ENCODE results near the gene TRAM2. TPM values are rescaled to one million over a fixed set of nuclear protein-coding genes. Genes with fewer than 3 reads are reported as not detected.

The TRAM2 gene
- total RNA-seq, 1 experiment from 2014 or later, result 17.7 TPM

DNA sequence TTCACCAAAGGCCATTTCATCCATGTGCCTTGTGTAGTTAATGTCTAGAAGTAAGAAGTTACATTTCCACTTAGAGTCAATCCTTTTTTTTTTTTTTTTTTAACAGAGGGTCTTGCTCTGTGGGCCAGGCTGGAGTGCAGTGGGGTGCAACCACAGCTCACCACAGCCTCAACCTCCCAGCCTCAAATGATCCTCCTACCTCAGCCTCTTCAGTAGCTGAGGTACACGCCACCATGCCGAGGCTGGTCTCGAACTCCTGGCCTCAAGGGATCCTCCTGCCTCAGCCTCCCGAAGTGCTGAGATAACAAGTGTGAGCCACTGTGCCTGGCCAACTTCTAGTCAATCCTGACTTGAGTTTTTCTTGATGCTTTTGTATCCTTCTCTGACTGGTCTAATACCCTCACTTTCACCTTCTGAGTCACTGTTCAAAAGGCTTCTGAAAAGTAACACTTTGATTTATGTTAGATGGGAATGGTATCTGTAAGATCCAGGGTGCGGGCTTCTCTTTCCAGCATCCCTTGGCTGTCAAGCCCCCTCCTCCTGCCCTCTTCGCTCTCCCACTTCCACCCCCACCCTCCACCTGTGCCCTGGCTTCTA, 22.1 kb downstream of the TRAM2 start:
- intact Hi-C loops (cut with micrococcal nuclease), result no loop called here
- Histone ChIP-seq H3K9ac (ENCODE audit: low read length) (no peak overlapping the region), H3K79me2 (ENCODE audit: low read length) (peaks cover 30% of the 10 kb centered on the region), H2AFZ (ENCODE audit: low read length) (no peak overlapping the region), H3K4me3 (ENCODE audit: low read length) (no peak overlapping the region), H3K9me2 (replicated peaks; ENCODE audit: low read length) (no peaks in the 10 kb centered on the region), H3K27me3 (ENCODE audit: low read length) (no peaks in the 10 kb centered on the region), H4K20me1 (ENCODE audit: low read length) (no peaks in the 10 kb centered on the region), H3K4me2 (ENCODE audit: low read length) (no peak overlapping the region), H3K27ac (ENCODE audit: low read length) (no peak overlapping the region), H3K4me1 (ENCODE audit: insufficient read depth, low read length) (peaks cover 22% of the 10 kb centered on the region), H3K36me3 (ENCODE audit: low read depth, low read length) (no peaks in the 10 kb centered on the region), H3K9me3 (ENCODE audit: low read length) (no peaks in the 10 kb centered on the region), H3F3A (ENCODE audit: low read length, unreplicated experiment) (no peaks in the 10 kb centered on the region)
- DNase-seq, result no peak
- BruUV-seq (replicated peaks), result no TSS peak
- ATAC-seq, result no peak
- TF ChIP-seq, protein P1, sequence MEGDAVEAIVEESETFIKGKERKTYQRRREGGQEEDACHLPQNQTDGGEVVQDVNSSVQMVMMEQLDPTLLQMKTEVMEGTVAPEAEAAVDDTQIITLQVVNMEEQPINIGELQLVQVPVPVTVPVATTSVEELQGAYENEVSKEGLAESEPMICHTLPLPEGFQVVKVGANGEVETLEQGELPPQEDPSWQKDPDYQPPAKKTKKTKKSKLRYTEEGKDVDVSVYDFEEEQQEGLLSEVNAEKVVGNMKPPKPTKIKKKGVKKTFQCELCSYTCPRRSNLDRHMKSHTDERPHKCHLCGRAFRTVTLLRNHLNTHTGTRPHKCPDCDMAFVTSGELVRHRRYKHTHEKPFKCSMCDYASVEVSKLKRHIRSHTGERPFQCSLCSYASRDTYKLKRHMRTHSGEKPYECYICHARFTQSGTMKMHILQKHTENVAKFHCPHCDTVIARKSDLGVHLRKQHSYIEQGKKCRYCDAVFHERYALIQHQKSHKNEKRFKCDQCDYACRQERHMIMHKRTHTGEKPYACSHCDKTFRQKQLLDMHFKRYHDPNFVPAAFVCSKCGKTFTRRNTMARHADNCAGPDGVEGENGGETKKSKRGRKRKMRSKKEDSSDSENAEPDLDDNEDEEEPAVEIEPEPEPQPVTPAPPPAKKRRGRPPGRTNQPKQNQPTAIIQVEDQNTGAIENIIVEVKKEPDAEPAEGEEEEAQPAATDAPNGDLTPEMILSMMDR (conservative IDR thresholded peaks at IDR 0.05; ENCODE audit: low read depth, low read length), result no peak
- TF ChIP-seq EZH2 (IDR thresholded peaks at IDR 0.05; ENCODE audit: low read length, unreplicated experiment) (no peak), EZH2phosphoT487 (IDR thresholded peaks at IDR 0.05; ENCODE audit: borderline replicate concordance, low read length) (no peak)
- ChIA-PET CTCF (no interaction called here), POLR2A (ENCODE audit: unreplicated experiment) (no interaction called here)

DNA sequence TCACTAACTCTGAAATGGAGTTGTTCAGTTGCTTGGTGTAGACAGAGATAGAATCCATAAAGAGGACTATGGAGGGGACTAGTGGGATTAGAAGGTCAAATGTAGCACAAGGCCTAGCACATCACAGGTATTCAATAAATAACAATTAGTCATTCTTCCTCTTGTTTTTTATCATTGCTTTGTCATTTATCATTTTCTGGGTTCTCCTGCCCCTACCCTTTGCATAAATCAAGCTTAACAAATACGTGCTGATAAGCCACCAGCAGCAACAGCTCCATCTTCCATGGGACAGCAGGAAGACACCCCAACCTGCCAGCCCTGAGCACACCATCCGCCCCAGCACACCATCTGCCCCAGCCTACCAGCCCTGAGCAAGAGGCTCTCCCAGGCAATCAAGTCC, 23.1 kb downstream of the TRAM2 start:
- H3K4me1 ChIP-seq (ENCODE audit: insufficient read depth, low read length), result peaks cover 22% of the 10 kb centered on the region
- no peak for ATAC-seq
- no peaks in the 10 kb centered on the region for H3K9me3 ChIP-seq (ENCODE audit: low read length)
- TF ChIP-seq, protein P1 (conservative IDR thresholded peaks at IDR 0.05; ENCODE audit: low read depth, low read length), result no peak
- TF ChIP-seq EZH2phosphoT487 (IDR thresholded peaks at IDR 0.05; ENCODE audit: borderline replicate concordance, low read length) (no peak), EZH2 (IDR thresholded peaks at IDR 0.05; ENCODE audit: low read length, unreplicated experiment) (no peak)
- no TSS peak for BruUV-seq (replicated peaks)
- no peaks in the 10 kb centered on the region for H3K36me3 ChIP-seq (ENCODE audit: low read depth, low read length)
- H2AFZ ChIP-seq (ENCODE audit: low read length), result no peak overlapping the region
- no peak overlapping the region for H3K27ac ChIP-seq (ENCODE audit: low read length)
- no peaks in the 10 kb centered on the region for H3F3A ChIP-seq (ENCODE audit: low read length, unreplicated experiment)
- no peaks in the 10 kb centered on the region for H3K27me3 ChIP-seq (ENCODE audit: low read length)
- ChIA-PET CTCF (no interaction called here), POLR2A (ENCODE audit: unreplicated experiment) (no interaction called here)
- DNase-seq, result no peak
- H3K9me2 ChIP-seq (replicated peaks; ENCODE audit: low read length), result no peaks in the 10 kb centered on the region
- no peak overlapping the region for H3K9ac ChIP-seq (ENCODE audit: low read length)
- peaks cover 24% of the 10 kb centered on the region for H3K79me2 ChIP-seq (ENCODE audit: low read length)
- no peak overlapping the region for H3K4me3 ChIP-seq (ENCODE audit: low read length)
- H3K4me2 ChIP-seq (ENCODE audit: low read length), result no peak overlapping the region
- intact Hi-C loops (cut with micrococcal nuclease), result no loop called here
- no peaks in the 10 kb centered on the region for H4K20me1 ChIP-seq (ENCODE audit: low read length)

DNA sequence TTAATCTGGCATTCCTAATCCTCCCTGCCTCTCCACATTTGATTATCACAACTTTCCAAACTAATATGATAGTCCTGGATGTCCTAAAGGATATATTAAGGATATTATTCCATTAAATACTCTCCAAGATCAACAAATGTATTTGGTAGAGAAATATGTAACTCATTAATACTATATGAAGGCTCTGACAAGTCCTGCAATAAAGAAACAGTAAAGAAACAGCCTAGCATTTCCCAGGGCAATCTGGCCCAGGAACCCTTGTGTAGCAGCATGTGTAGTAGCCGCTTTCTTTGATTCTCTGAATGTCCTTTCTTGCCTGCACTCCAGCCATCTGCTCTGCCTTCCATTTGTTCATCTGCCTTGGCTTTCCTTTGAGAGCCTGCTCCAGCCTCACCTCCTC, 23.7 kb downstream of the TRAM2 start:
- H3K9me3 ChIP-seq (ENCODE audit: low read length), result no peaks in the 10 kb centered on the region
- peaks cover 29% of the 10 kb centered on the region for H3K79me2 ChIP-seq (ENCODE audit: low read length)
- no peak overlapping the region for H3K4me3 ChIP-seq (ENCODE audit: low read length)
- ATAC-seq, result no peak
- peaks cover 22% of the 10 kb centered on the region for H3K4me1 ChIP-seq (ENCODE audit: insufficient read depth, low read length)
- H3K27ac ChIP-seq (ENCODE audit: low read length), result no peak overlapping the region
- no peak overlapping the region for H3K4me2 ChIP-seq (ENCODE audit: low read length)
- H3K9ac ChIP-seq (ENCODE audit: low read length), result no peak overlapping the region
- H3K27me3 ChIP-seq (ENCODE audit: low read length), result no peaks in the 10 kb centered on the region
- DNase-seq, result no peak
- no peaks in the 10 kb centered on the region for H3K36me3 ChIP-seq (ENCODE audit: low read depth, low read length)
- no peak for TF ChIP-seq EZH2 (IDR thresholded peaks at IDR 0.05; ENCODE audit: low read length, unreplicated experiment)
- TF ChIP-seq, protein P1 (conservative IDR thresholded peaks at IDR 0.05; ENCODE audit: low read depth, low read length), result no peak
- TF ChIP-seq EZH2phosphoT487 (IDR thresholded peaks at IDR 0.05; ENCODE audit: borderline replicate concordance, low read length), result no peak
- CTCF ChIA-PET, result no interaction called here
- POLR2A ChIA-PET (ENCODE audit: unreplicated experiment), result no interaction called here
- no peaks in the 10 kb centered on the region for H3K9me2 ChIP-seq (replicated peaks; ENCODE audit: low read length)
- no TSS peak for BruUV-seq (replicated peaks)
- H3F3A ChIP-seq (ENCODE audit: low read length, unreplicated experiment), result no peaks in the 10 kb centered on the region
- H2AFZ ChIP-seq (ENCODE audit: low read length), result no peak overlapping the region
- intact Hi-C loops (cut with micrococcal nuclease), result no loop called here
- no peaks in the 10 kb centered on the region for H4K20me1 ChIP-seq (ENCODE audit: low read length)

All from PC-3 (cell line).